Transverse colon (tissue), 4 donors: ENCODE measurements around the gene PTGR3.

Experiments
- POLR2AphosphoS5 ChIP-seq, 3 donors: sonication (generic); formaldehyde crosslinking; IDR thresholded peaks; one replicate each; pipeline ENCODE4 v1.6.1; 2016; ENCODE audit warnings: antibody characterized with exemption in 3 of 3
- TF ChIP-seq, protein P1 (sequence below), 5 experiments: fragments of 200-600 bp in 3 of 5; fragments of 450-650 bp in 2 of 5; sonication (generic) in 3 of 5; IDR thresholded peaks; 1 replicate in 2 of 5; 2 replicates in 3 of 5; pipeline ENCODE4 v1.5.1; 2016 to 2017; ENCODE audit warnings: antibody characterized with exemption in 5 of 5, inconsistent platforms in 3 of 5, mild to moderate bottlenecking in 2 of 5, moderate library complexity in 1 of 5

DNA sequence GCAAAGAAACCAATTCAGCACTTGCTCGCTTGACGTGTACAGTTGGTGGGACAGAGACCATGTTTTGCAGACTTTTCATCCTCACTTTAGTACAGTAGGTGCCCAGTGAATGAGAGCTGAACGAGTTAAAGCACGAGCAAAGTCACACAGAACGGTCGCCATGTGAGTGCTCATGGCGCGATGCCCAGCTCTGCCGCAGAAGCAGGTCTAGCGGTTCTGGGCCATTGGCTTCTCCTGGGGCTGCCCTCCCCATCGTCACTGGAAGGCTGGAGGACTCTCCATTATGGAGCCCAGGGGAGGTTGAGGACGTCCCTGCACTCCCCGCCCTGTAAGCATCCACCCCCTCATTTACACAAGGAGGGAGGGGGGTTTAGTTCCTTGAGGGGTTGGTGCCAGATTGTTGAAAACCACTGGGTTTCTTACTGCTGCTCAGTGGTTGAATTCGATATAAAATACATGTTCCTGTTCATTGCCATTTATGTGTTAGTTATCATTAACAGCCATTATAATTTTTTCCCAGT, 24.9 kb downstream of the PTGR3 start:
- TF ChIP-seq, protein P1, sequence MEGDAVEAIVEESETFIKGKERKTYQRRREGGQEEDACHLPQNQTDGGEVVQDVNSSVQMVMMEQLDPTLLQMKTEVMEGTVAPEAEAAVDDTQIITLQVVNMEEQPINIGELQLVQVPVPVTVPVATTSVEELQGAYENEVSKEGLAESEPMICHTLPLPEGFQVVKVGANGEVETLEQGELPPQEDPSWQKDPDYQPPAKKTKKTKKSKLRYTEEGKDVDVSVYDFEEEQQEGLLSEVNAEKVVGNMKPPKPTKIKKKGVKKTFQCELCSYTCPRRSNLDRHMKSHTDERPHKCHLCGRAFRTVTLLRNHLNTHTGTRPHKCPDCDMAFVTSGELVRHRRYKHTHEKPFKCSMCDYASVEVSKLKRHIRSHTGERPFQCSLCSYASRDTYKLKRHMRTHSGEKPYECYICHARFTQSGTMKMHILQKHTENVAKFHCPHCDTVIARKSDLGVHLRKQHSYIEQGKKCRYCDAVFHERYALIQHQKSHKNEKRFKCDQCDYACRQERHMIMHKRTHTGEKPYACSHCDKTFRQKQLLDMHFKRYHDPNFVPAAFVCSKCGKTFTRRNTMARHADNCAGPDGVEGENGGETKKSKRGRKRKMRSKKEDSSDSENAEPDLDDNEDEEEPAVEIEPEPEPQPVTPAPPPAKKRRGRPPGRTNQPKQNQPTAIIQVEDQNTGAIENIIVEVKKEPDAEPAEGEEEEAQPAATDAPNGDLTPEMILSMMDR (IDR thresholded peaks at IDR 0.05): no peak
- no peak for TF ChIP-seq POLR2AphosphoS5 (IDR thresholded peaks at IDR 0.05)
